Endodermal cell (in vitro differentiated cells): ENCODE results near the gene CLK3. TPM values are rescaled to one million over a fixed set of nuclear protein-coding genes. Genes with fewer than 3 reads are reported as not detected.

Source experiments
- DNase-seq: peaks from one replicate; pipeline ENCODE4 v3.0.0-alpha.2; 2017
- H3K27ac ChIP-seq: 2 replicates; pipeline ENCODE4 v1.5.1; 2013; ENCODE audit warnings: mild to moderate bottlenecking, low read depth, low read length, moderate library complexity
- H3K27me3 ChIP-seq: 2 replicates; pipeline ENCODE4 v1.6.1; 2013; ENCODE audit warnings: mild to moderate bottlenecking, low read length, moderate library complexity; ENCODE audit not compliant: insufficient read depth, control insufficient read depth, poor library complexity, severe bottlenecking
- H3K36me3 ChIP-seq: 2 replicates; pipeline ENCODE4 v1.7.0; 2013; ENCODE audit warnings: mild to moderate bottlenecking, low read length, moderate library complexity; ENCODE audit not compliant: control insufficient read depth, insufficient read depth
- H3K4me1 ChIP-seq: one replicate; pipeline ENCODE4 v1.7.0; 2013; ENCODE audit warnings: low read length; ENCODE audit not compliant: control insufficient read depth, insufficient read depth
- H3K4me3 ChIP-seq: 2 replicates; pipeline ENCODE4 v1.5.1; 2013; ENCODE audit warnings: mild to moderate bottlenecking, low read length, moderate library complexity
- H3K9ac ChIP-seq: 2 replicates; pipeline ENCODE4 v1.6.1; 2013; ENCODE audit warnings: mild to moderate bottlenecking, low read length, moderate library complexity; ENCODE audit not compliant: poor library complexity, severe bottlenecking; ENCODE audit errors: extremely low read depth
- H3K9me3 ChIP-seq: 2 replicates; pipeline ENCODE4 v1.6.1; 2013; ENCODE audit warnings: mild to moderate bottlenecking, low read length, moderate library complexity; ENCODE audit not compliant: control insufficient read depth
- H3K27ac Mint-ChIP-seq: 2 replicates; pipeline ENCODE4 v1.8.0; 2020; ENCODE audit warnings: mixed read lengths
- H3K27me3 Mint-ChIP-seq: 2 replicates; pipeline ENCODE4 v1.8.0; 2021; ENCODE audit warnings: mild to moderate bottlenecking, mixed read lengths; ENCODE audit not compliant: insufficient read depth
- H3K36me3 Mint-ChIP-seq: 2 replicates; pipeline ENCODE4 v1.8.0; 2020; ENCODE audit warnings: low read depth, mixed read lengths
- H3K4me1 Mint-ChIP-seq: 2 replicates; pipeline ENCODE4 v1.8.0; 2020; ENCODE audit warnings: mixed read lengths
- H3K4me3 Mint-ChIP-seq: 2 replicates; pipeline ENCODE4 v1.8.0; 2020; ENCODE audit warnings: mild to moderate bottlenecking, moderate library complexity, mixed read lengths
- H3K9me3 Mint-ChIP-seq: 2 replicates; pipeline ENCODE4 v1.8.0; 2020; ENCODE audit warnings: mild to moderate bottlenecking, mixed read lengths
- CTCF ChIP-seq: fragments of 200-600 bp; sonication (generic); conservative IDR thresholded peaks from 2 replicates; pipeline ENCODE4 v1.5.0; 2021; ENCODE audit warnings: antibody characterized with exemption, mild to moderate bottlenecking
- WGBS, 2 experiments: methylation state at CpG; one replicate each; pipeline versions ENCODE4 v1.1.5 to v1.1.7; 2013; ENCODE audit warnings: missing lambda C conversion rate in 2 of 2, mixed read lengths in 1 of 2; ENCODE audit not compliant: insufficient coverage in 1 of 2, insufficient read length in 1 of 2; 5-methylcytosine and 5-hydroxymethylcytosine counted together
- long read RNA-seq, 4 experiments: library from polyadenylated mRNA in 2 of 4; library from RNA in 1 of 4; library from capped mRNA in 1 of 4; stranded (forward) in 3 of 4; unstranded in 1 of 4; transcript quantifications; one replicate each; pipeline ENCODE4 v2.0.0, GENCODE V29; 2020 to 2021; ENCODE audit warnings: inconsistent platforms in 1 of 4
- polyA plus RNA-seq, 2 experiments: library from polyadenylated mRNA; stranded (reverse); fragments of 50-300 nt; gene quantifications; one replicate each; pipeline ENCODE4 v1.2.3, GENCODE V29; 2013
- total RNA-seq, 2 donors: library from RNA; stranded (reverse); fragmentation: NEBNext Ultra II Directional in 1 of 2; extraction: Animal tissue kit (Norgen Biotek cat#: 25700) in 1 of 2; gene quantifications; 2 replicates in 1 of 2; 3 replicates in 1 of 2; pipeline ENCODE4 v1.2.1, GENCODE V29; 2021

CLK3 gene
- 10 to 100 TPM; 53.4 to 67.3 TPM for total RNA-seq
- 67.7 TPM for polyA plus RNA-seq (2013, experiment 1 of 2)
- polyA plus RNA-seq (2013, experiment 2 of 2), result 60.9 TPM
- long read RNA-seq, experiment 1, partial matches to known transcripts, result 4 of 14 reads
- long read RNA-seq, experiment 1, other reads (novel, unspliced or antisense), result 7 of 14 reads
- long read RNA-seq, experiment 2, transcript CLK3-202 (13 exons, 2,621 nt), result major isoform, 34 of 65 reads
- long read RNA-seq, experiment 2, partial matches to known transcripts, result 12 of 65 reads
- long read RNA-seq, experiment 2, other reads (novel, unspliced or antisense), result 17 of 65 reads
- long read RNA-seq, experiment 3, transcript CLK3-202 (13 exons, 2,621 nt), result major isoform, 141 of 239 reads
- long read RNA-seq, experiment 3, transcript CLK3-203 (12 exons, 3,787 nt), result minor isoform, 5 of 239 reads
- long read RNA-seq, experiment 3, partial matches to known transcripts, result 30 of 239 reads
- long read RNA-seq, experiment 3, other reads (novel, unspliced or antisense), result 62 of 239 reads
- long read RNA-seq, experiment 4, transcript CLK3-202 (13 exons, 2,621 nt), result major isoform, 15 of 27 reads
- long read RNA-seq, experiment 4, partial matches to known transcripts, result 4 of 27 reads
- long read RNA-seq, experiment 4, other reads (novel, unspliced or antisense), result 6 of 27 reads

GRCh38 chr15:74615508-74616365, at the start of gene CLK3:
TSS of gene CLK3 (plus strand) at chr15:74615836. CDS start at chr15:74619197, 3,361 bp downstream.
- peaks cover 14% of the 10 kb centered on the region for H3K27me3 Mint-ChIP-seq
- peak within 1 kb of the TSS; percentile 96 for H3K27ac ChIP-seq
- H3K4me3 Mint-ChIP-seq, result peak within 1 kb of the TSS; percentile 84
- no peaks in the 10 kb centered on the region for H3K27me3 ChIP-seq
- H3K4me1 ChIP-seq, result peaks cover 16% of the 10 kb centered on the region
- no peak for TF ChIP-seq CTCF
- peak; percentile 98 for DNase-seq
- H3K9me3 Mint-ChIP-seq, result no peaks in the 10 kb centered on the region
- peak within 1 kb of the TSS; percentile 98 for H3K27ac Mint-ChIP-seq
- H3K36me3 Mint-ChIP-seq, result peaks cover 17% of the 10 kb centered on the region
- peak within 1 kb of the TSS; percentile 85 for H3K4me3 ChIP-seq
- H3K36me3 ChIP-seq, result peaks cover 19% of the 10 kb centered on the region
- peaks cover 21% of the 10 kb centered on the region for H3K4me1 Mint-ChIP-seq
- peak within 1 kb of the TSS; percentile 97 for H3K9ac ChIP-seq
- 0% methylated on average over 39 to 91 of the region's 91 CpGs for WGBS, 2 experiments
- H3K9me3 ChIP-seq, result no peaks in the 10 kb centered on the region

GRCh38 chr15:74568594-74568993, 47.0 kb upstream of the CLK3 start:
- Mint-ChIP-seq H3K27ac (no peak overlapping the region), H3K27me3 (no peaks in the 10 kb centered on the region), H3K4me1 (peaks cover 48% of the 10 kb centered on the region), H3K4me3 (no peak overlapping the region), H3K9me3 (no peaks in the 10 kb centered on the region), H3K36me3 (peaks cover 45% of the 10 kb centered on the region)
- Histone ChIP-seq H3K27ac (no peak overlapping the region), H3K4me3 (no peak overlapping the region), H3K4me1 (peaks cover 22% of the 10 kb centered on the region), H3K9me3 (no peaks in the 10 kb centered on the region), H3K27me3 (no peaks in the 10 kb centered on the region), H3K36me3 (peaks cover 78% of the 10 kb centered on the region), H3K9ac (no peak overlapping the region)
- WGBS, 2 experiments, result 53 to 70% methylated on average over 1 of the region's 1 CpG
- no peak for TF ChIP-seq CTCF
- peak; percentile 39 for DNase-seq

- WGBS, 2 experiments, result 95 to 100% methylated on average over 3 to 4 of the region's 4 CpGs
- H3K4me3 Mint-ChIP-seq, result no peak overlapping the region
- peaks cover 22% of the 10 kb centered on the region for H3K4me1 ChIP-seq
- no peak overlapping the region for H3K9ac ChIP-seq
- H3K27me3 Mint-ChIP-seq, result no peaks in the 10 kb centered on the region
- H3K27me3 ChIP-seq, result no peaks in the 10 kb centered on the region
- DNase-seq, result no peak
- H3K9me3 ChIP-seq, result no peaks in the 10 kb centered on the region
- H3K36me3 ChIP-seq, result peaks cover 82% of the 10 kb centered on the region
- no peak for TF ChIP-seq CTCF
- no peaks in the 10 kb centered on the region for H3K9me3 Mint-ChIP-seq
- H3K27ac ChIP-seq, result no peak overlapping the region
- H3K27ac Mint-ChIP-seq, result no peak overlapping the region
- no peak overlapping the region for H3K4me3 ChIP-seq
- peaks cover 52% of the 10 kb centered on the region for H3K36me3 Mint-ChIP-seq
- peaks cover 41% of the 10 kb centered on the region for H3K4me1 Mint-ChIP-seq
Observed at GRCh38 chr15:74569731-74570070, 45.9 kb upstream of the CLK3 start.
